NCI-H446 (cell line): ENCODE results near the gene PNMT.
"Not testable (repeated sequence)": the region's sequence is repeated elsewhere in the genome, so short reads cannot be mapped to it uniquely, and the experiment has no call there.

Experiments used
- DNase-seq, 2 experiments: peaks; one replicate each; lab custom pipeline; 2025; lab: John Stamatoyannopoulos, UW

The PNMT gene

GRCh38 chr17:39709319-39709997 is 41.2 kb downstream of the PNMT start:
- DNase-seq: no peak

DNA sequence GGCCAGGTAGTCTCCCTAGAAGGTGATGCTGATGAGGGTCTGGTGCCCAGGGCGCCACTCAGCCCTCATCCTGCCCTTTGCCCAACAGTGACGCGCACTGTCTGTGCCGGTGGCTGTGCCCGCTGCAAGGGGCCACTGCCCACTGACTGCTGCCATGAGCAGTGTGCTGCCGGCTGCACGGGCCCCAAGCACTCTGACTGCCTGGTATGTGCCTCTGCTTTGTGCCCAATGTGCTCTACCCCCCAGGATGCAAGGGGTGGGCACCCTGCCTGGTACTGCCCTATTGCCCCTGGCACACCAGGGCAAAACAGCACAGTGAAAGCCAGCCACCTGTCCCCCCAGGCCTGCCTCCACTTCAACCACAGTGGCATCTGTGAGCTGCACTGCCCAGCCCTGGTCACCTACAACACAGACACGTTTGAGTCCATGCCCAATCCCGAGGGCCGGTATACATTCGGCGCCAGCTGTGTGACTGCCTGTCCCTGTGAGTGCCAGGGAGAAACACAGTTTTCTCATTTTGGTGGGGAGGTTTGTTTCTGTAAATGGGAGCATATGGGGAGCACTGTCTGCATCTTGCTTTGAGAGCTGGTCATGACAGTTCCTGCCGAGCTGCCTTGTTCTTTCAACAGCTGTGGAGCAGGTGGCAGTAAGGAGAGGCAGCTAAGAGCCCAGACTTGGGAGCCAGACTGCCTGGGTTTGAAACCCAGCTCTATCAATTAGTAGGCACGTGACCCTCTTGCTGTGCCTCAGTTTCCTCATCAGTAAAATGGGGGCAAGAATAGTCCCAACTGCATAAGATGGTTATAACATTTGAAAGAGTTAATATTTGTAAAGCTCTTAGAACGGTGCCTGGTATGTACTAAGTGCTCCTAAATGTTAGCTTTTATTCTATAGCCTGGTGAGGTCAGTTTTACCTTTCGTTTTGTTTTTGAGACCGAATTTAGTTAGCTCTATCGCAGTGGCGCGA is 42.0 kb downstream of the PNMT start:
- DNase-seq: no peak

DNA sequence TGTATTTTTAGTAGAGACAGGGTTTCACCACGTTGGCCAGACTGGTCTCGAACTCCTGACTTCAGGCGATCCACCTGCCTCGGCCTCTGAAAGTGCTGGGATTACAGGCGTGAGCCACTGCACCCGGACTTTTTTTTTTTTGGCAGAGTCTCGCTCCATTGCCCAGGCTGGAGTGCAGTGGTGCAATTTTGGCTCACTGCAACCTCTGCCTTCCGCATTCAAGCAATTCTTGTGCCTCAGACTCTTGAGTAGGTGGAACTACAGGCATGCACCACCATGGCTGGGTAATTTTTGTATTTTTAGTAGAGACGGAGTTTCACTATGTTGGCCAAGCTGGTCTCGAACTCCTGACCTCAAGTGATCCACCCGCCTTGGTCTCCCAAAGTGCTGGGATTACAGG is 42.8 kb downstream of the PNMT start:
- not testable (repeated sequence) for DNase-seq

DNA sequence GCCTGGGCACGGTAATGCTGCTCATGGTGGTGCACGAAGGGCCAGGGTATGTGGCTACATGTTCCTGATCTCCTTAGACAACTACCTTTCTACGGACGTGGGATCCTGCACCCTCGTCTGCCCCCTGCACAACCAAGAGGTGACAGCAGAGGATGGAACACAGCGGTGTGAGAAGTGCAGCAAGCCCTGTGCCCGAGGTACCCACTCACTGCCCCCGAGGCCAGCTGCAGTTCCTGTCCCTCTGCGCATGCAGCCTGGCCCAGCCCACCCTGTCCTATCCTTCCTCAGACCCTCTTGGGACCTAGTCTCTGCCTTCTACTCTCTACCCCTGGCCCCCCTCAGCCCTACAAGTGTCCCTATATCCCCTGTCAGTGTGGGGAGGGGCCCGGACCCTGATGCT is 43.6 kb downstream of the PNMT start:
- no peak for DNase-seq

GRCh38 chr17:39714234-39714633 is 46.0 kb downstream of the PNMT start:
- DNase-seq: no peak

- no peak for DNase-seq
Observed at GRCh38 chr17:39715375-39716072, 47.3 kb downstream of the PNMT start.

GRCh38 chr17:39716073-39716818 is 48.0 kb downstream of the PNMT start:
- no peak for DNase-seq

DNA sequence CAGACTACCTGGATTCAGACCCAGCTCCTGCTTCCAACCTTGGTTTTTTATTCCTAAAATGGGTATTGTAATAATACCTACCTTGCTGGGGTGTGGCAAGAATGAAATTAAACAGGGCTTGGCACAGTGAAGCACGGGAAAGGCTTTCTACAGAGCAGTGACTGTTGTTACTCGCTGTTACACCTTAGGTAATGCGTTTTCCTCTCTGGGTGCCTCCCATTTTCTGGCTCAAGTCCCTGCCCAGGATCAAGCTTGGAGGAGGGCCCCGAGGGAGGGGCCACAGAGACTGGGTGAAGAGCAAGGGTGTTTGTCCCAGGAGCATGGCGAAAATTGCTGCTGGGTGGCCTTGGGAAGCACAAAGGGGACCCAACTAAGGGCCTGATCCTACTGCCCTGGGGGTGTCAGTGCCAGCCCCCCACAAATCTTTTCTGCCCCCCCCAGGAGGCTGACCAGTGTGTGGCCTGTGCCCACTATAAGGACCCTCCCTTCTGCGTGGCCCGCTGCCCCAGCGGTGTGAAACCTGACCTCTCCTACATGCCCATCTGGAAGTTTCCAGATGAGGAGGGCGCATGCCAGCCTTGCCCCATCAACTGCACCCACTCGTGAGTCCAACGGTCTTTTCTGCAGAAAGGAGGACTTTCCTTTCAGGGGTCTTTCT is 48.8 kb downstream of the PNMT start:
- no peak for DNase-seq

DNA sequence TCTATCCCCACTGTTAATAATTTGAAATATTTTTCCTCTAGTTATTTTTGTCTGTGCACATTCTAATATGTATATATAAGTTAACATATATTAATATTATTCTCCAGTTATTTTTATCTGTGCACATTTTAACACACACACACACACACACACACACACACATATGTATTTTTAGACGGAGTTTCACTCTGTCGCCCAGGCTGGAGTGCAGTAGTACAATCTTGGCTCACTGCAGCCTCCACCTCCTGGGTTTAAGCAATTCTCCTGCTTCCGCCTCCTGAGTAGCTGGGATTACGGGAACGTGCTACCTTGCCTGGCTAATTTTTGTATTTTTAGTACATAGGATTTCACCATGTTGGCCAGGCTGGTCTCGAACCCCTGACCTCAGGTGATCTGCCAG is 49.4 kb downstream of the PNMT start:
- DNase-seq: no peak

DNA sequence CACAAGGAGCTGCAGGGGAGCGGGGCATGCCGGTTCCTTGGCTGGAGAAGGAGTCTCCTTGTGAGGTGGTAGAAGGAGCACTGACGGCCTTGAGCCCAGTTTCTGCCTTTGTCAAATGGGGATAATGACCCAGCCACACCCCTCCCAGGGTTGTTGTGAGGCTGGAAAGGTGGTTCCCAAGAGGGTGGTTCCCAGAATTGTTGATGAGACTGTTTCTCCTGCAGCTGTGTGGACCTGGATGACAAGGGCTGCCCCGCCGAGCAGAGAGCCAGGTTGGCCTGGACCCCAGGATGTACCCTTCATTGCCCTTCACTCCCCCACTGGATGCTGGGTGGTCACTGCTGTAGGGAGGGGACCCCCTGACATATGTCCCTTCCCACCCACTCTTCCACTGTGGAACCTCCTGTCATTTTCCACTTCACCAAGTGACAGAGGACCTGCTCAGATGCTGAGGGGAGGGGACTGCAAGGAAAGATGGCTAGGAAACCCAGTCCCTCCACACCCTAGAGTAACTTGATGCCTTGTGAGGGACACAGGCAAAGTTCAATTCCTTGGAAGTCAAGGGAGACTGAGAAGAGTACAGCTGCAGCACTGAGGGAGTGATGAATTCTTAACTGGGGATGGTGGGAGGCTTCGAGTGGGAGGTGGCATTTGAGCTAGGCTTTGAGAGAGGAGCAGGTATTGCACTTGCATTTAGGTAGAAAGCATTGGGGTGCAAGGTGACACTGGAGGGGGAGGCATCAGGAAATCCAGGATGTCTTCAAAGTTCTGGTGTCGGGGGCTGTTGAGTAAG is 51.5 kb downstream of the PNMT start:
- no peak for DNase-seq
